Vagina (tissue), 2 donors: ENCODE measurements around the gene CFI. TPM values are rescaled to one million over a fixed set of nuclear protein-coding genes. Genes with fewer than 3 reads are reported as not detected.

Experiments
- DNase-seq, 2 donors: peaks; one replicate each; pipeline ENCODE4 v3.0.0-alpha.2; 2017; ENCODE audit errors: extremely low spot score in 2 of 2
- H3K27ac ChIP-seq: fragments of 200-600 bp; sonication (generic); one replicate; pipeline ENCODE4 v1.5.1; 2019
- H3K27me3 ChIP-seq: fragments of 200-600 bp; sonication (generic); one replicate; pipeline ENCODE4 v1.5.1; 2019
- H3K36me3 ChIP-seq, 2 donors: fragments of 200-600 bp; sonication (generic); one replicate each; pipeline ENCODE4 v1.5.1; 2017 to 2019
- H3K4me1 ChIP-seq: fragments of 200-600 bp; sonication (generic); one replicate; pipeline ENCODE4 v1.5.1; 2019
- H3K4me3 ChIP-seq, 2 donors: fragments of 200-600 bp; sonication (generic); 1 replicate in 1 of 2; 2 replicates in 1 of 2; pipeline ENCODE4 v1.5.1; 2016 to 2019
- H3K9me3 ChIP-seq: fragments of 200-600 bp; sonication (generic); one replicate; pipeline ENCODE4 v1.5.1; 2019
- POLR2A ChIP-seq, 2 donors: fragments of 450-650 bp; IDR thresholded peaks; one replicate each; pipeline ENCODE4 v1.6.1; 2017; ENCODE audit warnings: antibody characterized with exemption in 2 of 2, mild to moderate bottlenecking in 2 of 2, moderate library complexity in 2 of 2
- POLR2AphosphoS5 ChIP-seq, 2 donors: sonication (generic); formaldehyde crosslinking; IDR thresholded peaks; one replicate each; pipeline ENCODE4 v1.9.0; 2017; ENCODE audit warnings: antibody characterized with exemption in 2 of 2, mild to moderate bottlenecking in 2 of 2, low read depth in 1 of 2; ENCODE audit not compliant: insufficient read depth in 1 of 2
- intact Hi-C: fragments of 100-400 bp; cut with DNase I; formaldehyde crosslinking; loops from one replicate; pipeline ENCODE4 v1.15.1; 2023
- total RNA-seq: library from RNA; depleted of rRNA; stranded (reverse); fragments of >200 nt; gene quantifications from one replicate; pipeline ENCODE4 v1.2.3, GENCODE V29; 2016
- TF ChIP-seq, protein P1 (sequence below), 3 experiments: fragments of 450-650 bp in 2 of 3; fragments of 200-600 bp in 1 of 3; sonication (generic) in 1 of 3; IDR thresholded peaks; one replicate each; pipeline ENCODE4 v1.5.1; 2017 to 2019; ENCODE audit warnings: antibody characterized with exemption in 3 of 3, mild to moderate bottlenecking in 2 of 3, moderate library complexity in 2 of 3

Gene CFI
- total RNA-seq, 1 donor from 2014 or later = 15.0 TPM

GRCh38 chr4:109752525-109752924 is 49.3 kb downstream of the CFI start:
- no peaks in the 10 kb centered on the region for H3K36me3 ChIP-seq
- H3K9me3 ChIP-seq = no peaks in the 10 kb centered on the region
- TF ChIP-seq POLR2A (IDR thresholded peaks at IDR 0.05) = no peak
- TF ChIP-seq POLR2AphosphoS5 (IDR thresholded peaks at IDR 0.05; ENCODE audit: insufficient read depth in 1 of 2, low read depth in 1 of 2) = no peak
- TF ChIP-seq, protein P1, sequence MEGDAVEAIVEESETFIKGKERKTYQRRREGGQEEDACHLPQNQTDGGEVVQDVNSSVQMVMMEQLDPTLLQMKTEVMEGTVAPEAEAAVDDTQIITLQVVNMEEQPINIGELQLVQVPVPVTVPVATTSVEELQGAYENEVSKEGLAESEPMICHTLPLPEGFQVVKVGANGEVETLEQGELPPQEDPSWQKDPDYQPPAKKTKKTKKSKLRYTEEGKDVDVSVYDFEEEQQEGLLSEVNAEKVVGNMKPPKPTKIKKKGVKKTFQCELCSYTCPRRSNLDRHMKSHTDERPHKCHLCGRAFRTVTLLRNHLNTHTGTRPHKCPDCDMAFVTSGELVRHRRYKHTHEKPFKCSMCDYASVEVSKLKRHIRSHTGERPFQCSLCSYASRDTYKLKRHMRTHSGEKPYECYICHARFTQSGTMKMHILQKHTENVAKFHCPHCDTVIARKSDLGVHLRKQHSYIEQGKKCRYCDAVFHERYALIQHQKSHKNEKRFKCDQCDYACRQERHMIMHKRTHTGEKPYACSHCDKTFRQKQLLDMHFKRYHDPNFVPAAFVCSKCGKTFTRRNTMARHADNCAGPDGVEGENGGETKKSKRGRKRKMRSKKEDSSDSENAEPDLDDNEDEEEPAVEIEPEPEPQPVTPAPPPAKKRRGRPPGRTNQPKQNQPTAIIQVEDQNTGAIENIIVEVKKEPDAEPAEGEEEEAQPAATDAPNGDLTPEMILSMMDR (IDR thresholded peaks at IDR 0.05) = no peak
- no peak for DNase-seq
- no peak overlapping the region for H3K4me3 ChIP-seq
- no peak overlapping the region for H3K27ac ChIP-seq
- intact Hi-C loops = no loop called here
- no peaks in the 10 kb centered on the region for H3K4me1 ChIP-seq
- no peaks in the 10 kb centered on the region for H3K27me3 ChIP-seq

DNA sequence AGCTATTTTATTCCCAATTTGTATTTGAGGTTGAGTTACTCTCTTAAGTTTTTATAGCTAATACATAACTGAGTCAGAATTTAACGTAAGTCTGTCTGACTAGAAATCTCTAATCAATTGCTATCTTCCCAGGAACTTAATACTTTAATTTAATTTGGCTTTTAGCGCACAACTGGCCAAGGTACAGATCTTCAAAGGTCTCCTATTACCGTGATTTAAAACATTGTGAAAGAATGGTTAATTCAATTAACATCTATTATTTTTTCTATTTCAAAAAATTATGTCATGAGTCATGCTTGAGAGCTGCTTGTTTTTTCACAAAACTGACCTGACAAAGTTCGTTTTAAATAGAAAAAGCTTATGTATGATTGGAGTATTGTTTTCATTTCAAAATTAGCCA is 49.9 kb downstream of the CFI start:
- Histone ChIP-seq H3K4me3 (no peak overlapping the region), H3K4me1 (no peaks in the 10 kb centered on the region), H3K27me3 (no peaks in the 10 kb centered on the region), H3K27ac (no peak overlapping the region), H3K9me3 (no peaks in the 10 kb centered on the region), H3K36me3 (no peaks in the 10 kb centered on the region)
- DNase-seq = no peak
- TF ChIP-seq POLR2AphosphoS5 (IDR thresholded peaks at IDR 0.05; ENCODE audit: insufficient read depth in 1 of 2, low read depth in 1 of 2) = no peak
- intact Hi-C loops = no loop called here

- H3K4me3 ChIP-seq = no peak overlapping the region
- intact Hi-C loops = no loop called here
- TF ChIP-seq, protein P1 (IDR thresholded peaks at IDR 0.05) = no peak
- no peak for TF ChIP-seq POLR2AphosphoS5 (IDR thresholded peaks at IDR 0.05; ENCODE audit: insufficient read depth in 1 of 2, low read depth in 1 of 2)
- no peaks in the 10 kb centered on the region for H3K4me1 ChIP-seq
- H3K9me3 ChIP-seq = no peaks in the 10 kb centered on the region
- no peak overlapping the region for H3K27ac ChIP-seq
- no peak for DNase-seq
- H3K36me3 ChIP-seq = no peaks in the 10 kb centered on the region
- H3K27me3 ChIP-seq = no peaks in the 10 kb centered on the region
These were observed 51.1 kb downstream of the CFI start for GRCh38 chr4:109750652-109751244.

GRCh38 chr4:109749388-109750082 is 52.3 kb downstream of the CFI start:
- TF ChIP-seq POLR2A (IDR thresholded peaks at IDR 0.05) (no peak), POLR2AphosphoS5 (IDR thresholded peaks at IDR 0.05; ENCODE audit: insufficient read depth in 1 of 2, low read depth in 1 of 2) (no peak)
- TF ChIP-seq, protein P1 (IDR thresholded peaks at IDR 0.05) = no peak
- intact Hi-C loops = no loop called here

DNA sequence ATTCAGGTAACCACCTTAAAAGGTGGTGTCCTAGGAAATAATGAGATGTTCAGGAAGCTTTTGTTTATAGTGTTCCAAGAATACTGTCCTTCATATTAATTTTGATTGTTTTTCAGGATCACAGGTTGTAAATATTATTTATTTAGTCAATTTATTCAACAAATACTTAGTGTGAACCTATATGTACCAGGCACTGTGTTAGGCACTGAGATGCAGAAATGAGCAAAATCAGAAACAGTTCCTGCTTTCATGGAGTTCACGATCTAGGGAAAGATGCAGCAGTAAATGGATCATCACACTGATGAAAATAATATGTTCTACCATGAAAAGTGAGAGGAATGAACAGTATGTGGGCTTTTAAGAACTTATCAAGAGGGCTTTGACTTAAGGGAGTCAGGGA is 53.7 kb downstream of the CFI start:
- no peak for TF ChIP-seq POLR2AphosphoS5 (IDR thresholded peaks at IDR 0.05; ENCODE audit: insufficient read depth in 1 of 2, low read depth in 1 of 2)
- no peak for TF ChIP-seq POLR2A (IDR thresholded peaks at IDR 0.05)
- TF ChIP-seq, protein P1 (IDR thresholded peaks at IDR 0.05) = no peak
- H3K4me3 ChIP-seq = no peak overlapping the region
- H3K27ac ChIP-seq = no peak overlapping the region
- no peaks in the 10 kb centered on the region for H3K27me3 ChIP-seq
- H3K9me3 ChIP-seq = no peaks in the 10 kb centered on the region
- DNase-seq = no peak
- no peaks in the 10 kb centered on the region for H3K4me1 ChIP-seq
- H3K36me3 ChIP-seq = no peaks in the 10 kb centered on the region
- intact Hi-C loops = no loop called here

More at GRCh38 chr4:109749388-109750082, 52.3 kb downstream of the CFI start:
- no peaks in the 10 kb centered on the region for H3K4me1 ChIP-seq
- H3K36me3 ChIP-seq = no peaks in the 10 kb centered on the region
- no peak for DNase-seq
- H3K9me3 ChIP-seq = no peaks in the 10 kb centered on the region
- H3K27me3 ChIP-seq = no peaks in the 10 kb centered on the region
- H3K4me3 ChIP-seq = no peak overlapping the region
- H3K27ac ChIP-seq = no peak overlapping the region
